Parathyroid adenoma (tissue), 2 donors: ENCODE measurements around the gene SAMD4A.
"Not testable (repeated sequence)": the region's sequence is repeated elsewhere in the genome, so short reads cannot be mapped to it uniquely, and the experiment has no call there.

Source experiments
- H2AFZ ChIP-seq: fragments of 300-600 bp; sonication (generic); one replicate; pipeline ENCODE4 v1.7.0; 2017; ENCODE audit warnings: antibody characterized with exemption, mild to moderate bottlenecking
- H3K27ac ChIP-seq: fragments of 300-600 bp; sonication (generic); one replicate; pipeline ENCODE4 v1.7.0; 2017
- H3K27me3 ChIP-seq: fragments of 300-600 bp; sonication (generic); one replicate; pipeline ENCODE4 v1.7.0; 2017; ENCODE audit warnings: low read length; ENCODE audit not compliant: control insufficient read depth, insufficient read depth
- H3K36me3 ChIP-seq: fragments of 300-600 bp; sonication (generic); one replicate; pipeline ENCODE4 v1.7.0; 2017; ENCODE audit warnings: low read length; ENCODE audit not compliant: control insufficient read depth, insufficient read depth
- H3K4me1 ChIP-seq: fragments of 300-600 bp; sonication (generic); one replicate; pipeline ENCODE4 v1.7.0; 2017; ENCODE audit warnings: control low read depth
- H3K4me2 ChIP-seq: fragments of 300-600 bp; sonication (generic); one replicate; pipeline ENCODE4 v1.7.0; 2017; ENCODE audit warnings: low read length
- H3K4me3 ChIP-seq: fragments of 300-600 bp; sonication (generic); one replicate; pipeline ENCODE4 v1.7.0; 2017; ENCODE audit warnings: low read depth, low read length
- H3K79me2 ChIP-seq: fragments of 300-600 bp; sonication (generic); one replicate; pipeline ENCODE4 v1.7.0; 2017; ENCODE audit warnings: control low read depth
- H3K9ac ChIP-seq: fragments of 300-600 bp; sonication (generic); one replicate; pipeline ENCODE4 v1.7.0; 2017; ENCODE audit warnings: mild to moderate bottlenecking
- H3K9me3 ChIP-seq: fragments of 300-600 bp; sonication (generic); one replicate; pipeline ENCODE4 v1.7.0; 2017; ENCODE audit warnings: low read length; ENCODE audit not compliant: control insufficient read depth
- CTCF ChIP-seq: fragments of 300-600 bp; sonication (generic); IDR thresholded peaks from one replicate; pipeline ENCODE4 v1.7.0; 2017; ENCODE audit warnings: antibody characterized with exemption, mild to moderate bottlenecking
- donor health status: primary hyperparathyroidism.

SAMD4A gene

DNA sequence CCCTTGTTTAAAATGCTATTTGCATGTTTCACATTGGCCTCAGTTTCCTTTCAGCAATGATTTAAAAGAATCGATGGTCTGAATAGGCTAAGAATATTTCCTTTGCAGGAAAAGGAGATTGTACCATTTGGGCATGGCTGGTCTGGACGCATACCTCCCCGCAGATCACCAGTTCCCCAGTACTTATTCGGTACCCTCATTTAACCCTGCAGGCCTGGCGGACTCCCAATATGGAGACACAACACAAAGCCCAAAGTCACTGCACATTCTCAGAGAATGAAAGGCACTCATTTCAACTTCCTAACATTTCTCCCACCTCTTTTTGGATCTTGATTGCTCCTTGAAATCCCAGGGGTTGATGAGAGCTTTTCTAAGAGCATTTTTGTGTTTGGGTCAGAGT is 182.8 kb downstream of the SAMD4A start:
- no peaks in the 10 kb centered on the region for H3K9me3 ChIP-seq
- H3K79me2 ChIP-seq, result no peaks in the 10 kb centered on the region
- peaks cover 2% of the 10 kb centered on the region for H3K4me1 ChIP-seq
- H3K4me2 ChIP-seq, result no peak overlapping the region
- no peaks in the 10 kb centered on the region for H3K27me3 ChIP-seq
- H3K36me3 ChIP-seq, result no peaks in the 10 kb centered on the region
- no peak for TF ChIP-seq CTCF
- H3K4me3 ChIP-seq, result no peak overlapping the region
- H3K9ac ChIP-seq, result no peak overlapping the region
- no peak overlapping the region for H2AFZ ChIP-seq
- no peak overlapping the region for H3K27ac ChIP-seq

DNA sequence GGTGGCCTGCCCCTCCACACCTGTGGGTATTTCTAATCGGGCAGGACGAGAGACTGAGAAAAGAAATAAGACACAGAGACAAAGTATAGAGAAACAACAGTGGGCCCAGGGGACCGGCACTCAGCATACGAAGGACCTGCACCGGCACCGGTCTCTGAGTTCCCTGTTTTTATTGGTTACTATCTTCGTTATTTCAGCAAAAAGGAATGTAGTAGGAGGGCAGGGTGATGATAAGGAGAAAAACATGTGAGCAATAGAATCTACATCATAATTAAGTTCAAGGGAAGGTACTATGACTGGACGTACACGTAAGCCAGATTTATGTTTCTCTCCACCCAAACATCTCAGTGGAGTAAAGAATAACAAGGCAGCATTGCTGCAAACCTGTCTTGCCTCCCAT is 185.7 kb downstream of the SAMD4A start:
- not testable (repeated sequence) for H2AFZ ChIP-seq, H3K36me3 ChIP-seq, H3K4me1 ChIP-seq, H3K27ac ChIP-seq, H3K4me3 ChIP-seq, H3K9ac ChIP-seq, H3K27me3 ChIP-seq, H3K79me2 ChIP-seq, H3K9me3 ChIP-seq, H3K4me2 ChIP-seq

GRCh38 chr14:54753396-54753795 is 186.5 kb downstream of the SAMD4A start:
- not testable (repeated sequence) for H3K79me2 ChIP-seq, H3K36me3 ChIP-seq

GRCh38 chr14:54754116-54754622 is 187.2 kb downstream of the SAMD4A start:
- Histone ChIP-seq H3K27me3 (no peaks in the 10 kb centered on the region), H3K4me3 (no peak overlapping the region), H3K9me3 (no peaks in the 10 kb centered on the region), H3K36me3 (no peaks in the 10 kb centered on the region), H3K27ac (no peak overlapping the region), H3K79me2 (no peaks in the 10 kb centered on the region), H3K9ac (no peak overlapping the region), H3K4me1 (no peaks in the 10 kb centered on the region), H3K4me2 (no peak overlapping the region), H2AFZ (no peak overlapping the region)
- no peak for TF ChIP-seq CTCF

More at GRCh38 chr14:54753396-54753795, 186.5 kb downstream of the SAMD4A start:
- H3K27ac ChIP-seq, H3K9me3 ChIP-seq, H3K4me1 ChIP-seq, H3K27me3 ChIP-seq, H2AFZ ChIP-seq, H3K9ac ChIP-seq, H3K4me3 ChIP-seq, H3K4me2 ChIP-seq: not testable (repeated sequence)

DNA sequence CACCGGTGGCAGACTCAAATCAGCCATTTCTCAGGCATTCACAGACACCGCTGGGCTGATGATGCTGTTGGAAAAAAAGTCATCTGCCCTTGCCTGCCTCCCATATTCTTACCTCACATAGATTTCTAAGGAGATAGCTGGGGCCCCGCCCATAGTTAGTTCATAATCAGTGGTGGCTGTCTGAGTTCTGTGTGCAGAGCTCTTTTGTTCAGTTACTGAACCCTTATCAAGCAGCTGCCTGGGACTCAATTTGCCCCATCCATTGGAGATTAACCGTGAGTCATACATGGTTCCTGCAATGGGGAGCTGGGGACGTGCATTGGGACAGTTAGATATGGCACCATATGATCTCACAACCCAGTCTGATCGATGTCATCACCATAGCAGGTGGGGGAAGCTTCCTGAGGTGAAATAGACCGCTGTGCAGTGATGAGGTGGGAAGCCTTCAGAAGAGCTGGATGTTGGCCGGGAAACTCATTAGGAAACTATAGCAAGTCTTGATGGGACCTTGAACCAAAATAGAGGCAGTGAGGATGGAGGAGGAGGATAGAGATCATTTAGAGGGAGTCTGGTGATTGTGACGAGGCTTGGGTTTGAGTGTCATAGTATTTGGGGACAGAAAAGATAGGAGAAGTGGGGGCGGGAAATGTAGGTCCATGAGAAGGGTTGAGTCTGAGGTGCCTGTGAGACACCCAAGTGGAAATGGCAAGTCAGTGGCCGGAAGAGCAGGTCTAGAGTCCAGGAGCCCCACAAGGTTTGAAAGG is 187.9 kb downstream of the SAMD4A start:
- H3K27ac ChIP-seq, result no peak overlapping the region
- no peaks in the 10 kb centered on the region for H3K36me3 ChIP-seq
- H3K27me3 ChIP-seq, result no peaks in the 10 kb centered on the region
- H3K4me2 ChIP-seq, result no peak overlapping the region
- no peak for TF ChIP-seq CTCF
- H3K4me1 ChIP-seq, result no peaks in the 10 kb centered on the region
- H3K9ac ChIP-seq, result no peak overlapping the region
- no peaks in the 10 kb centered on the region for H3K9me3 ChIP-seq
- no peaks in the 10 kb centered on the region for H3K79me2 ChIP-seq
- H2AFZ ChIP-seq, result no peak overlapping the region
- no peak overlapping the region for H3K4me3 ChIP-seq
